HUDEP-2 (cell line): ENCODE measurements around the gene TMEM117.
A peak's percentile ranks its signal among the peaks of the same experiment; 100 is the strongest.
"Not testable (repeated sequence)": the region's sequence is repeated elsewhere in the genome, so short reads cannot be mapped to it uniquely, and the experiment has no call there.

Source experiments
- DNase-seq, 76 experiments: peaks; one replicate each; lab custom pipeline; 2025; ENCODE audit not compliant: unreplicated experiment in 76 of 76; lab: John Stamatoyannopoulos, UW

Gene TMEM117

GRCh38 chr12:44358636-44359035, 522.8 kb downstream of the TMEM117 start:
- DNase-seq: no peak

DNA sequence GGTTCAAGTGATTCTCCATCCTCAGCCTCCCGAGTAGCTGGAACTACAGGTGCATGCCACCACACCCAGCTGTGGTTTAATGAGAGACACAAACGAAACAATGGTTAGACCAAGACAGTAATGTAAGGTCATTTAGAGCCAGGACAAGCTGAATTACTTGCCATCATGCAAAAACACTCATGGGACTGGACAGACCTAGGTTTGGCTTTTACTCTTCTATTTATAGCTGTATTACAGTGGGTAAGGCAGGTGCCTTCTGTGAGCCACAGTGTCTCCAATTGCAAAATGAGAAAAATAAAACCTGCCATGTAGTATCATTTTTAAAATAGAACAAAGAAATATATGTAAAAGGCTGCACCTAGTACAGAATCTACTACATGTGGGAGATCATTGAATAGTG, 527.1 kb downstream of the TMEM117 start:
- no peak for DNase-seq

GRCh38 chr12:44367136-44367535, 531.3 kb downstream of the TMEM117 start:
- no peak for DNase-seq

DNA sequence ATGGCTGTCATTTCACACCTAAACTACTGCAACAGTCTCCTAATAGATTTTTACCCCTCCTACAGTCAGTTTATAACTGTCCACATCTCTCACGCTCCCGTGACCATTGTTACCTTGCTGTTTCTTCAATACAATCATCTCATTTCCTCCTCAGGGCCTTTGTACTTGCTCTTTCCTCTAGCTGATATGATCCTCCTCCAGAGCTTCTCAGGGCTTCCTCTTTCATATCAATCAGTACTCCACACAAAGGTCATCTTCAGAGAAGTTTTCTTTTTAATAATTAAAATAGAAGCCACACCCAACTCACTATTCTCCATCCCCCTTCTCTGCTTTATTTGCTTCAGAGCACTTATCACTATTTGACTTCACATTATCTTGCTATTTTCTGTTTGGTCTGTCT, 532.0 kb downstream of the TMEM117 start:
- no peak for DNase-seq

DNA sequence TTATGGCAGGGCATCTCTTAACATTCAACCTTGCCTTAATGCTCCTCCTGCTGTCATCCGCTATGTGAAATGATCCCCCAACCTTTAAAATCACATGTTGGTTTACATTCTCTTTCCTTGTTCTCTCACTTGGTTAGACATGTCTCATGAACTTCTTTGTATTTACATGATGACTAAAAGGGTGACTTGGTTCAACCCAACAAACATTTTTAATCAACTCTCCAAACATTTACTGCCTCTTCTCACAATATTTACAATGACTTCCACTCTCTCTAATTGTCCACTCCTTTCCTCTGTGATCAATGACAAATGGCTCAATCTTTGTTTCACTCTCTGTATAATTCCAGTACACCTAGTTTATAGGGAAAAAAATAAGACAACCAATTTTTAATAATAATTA, 534.1 kb downstream of the TMEM117 start:
- DNase-seq: no peak

- no peak for DNase-seq
Measured at GRCh38 chr12:44370982-44371381, 535.1 kb downstream of the TMEM117 start.

DNA sequence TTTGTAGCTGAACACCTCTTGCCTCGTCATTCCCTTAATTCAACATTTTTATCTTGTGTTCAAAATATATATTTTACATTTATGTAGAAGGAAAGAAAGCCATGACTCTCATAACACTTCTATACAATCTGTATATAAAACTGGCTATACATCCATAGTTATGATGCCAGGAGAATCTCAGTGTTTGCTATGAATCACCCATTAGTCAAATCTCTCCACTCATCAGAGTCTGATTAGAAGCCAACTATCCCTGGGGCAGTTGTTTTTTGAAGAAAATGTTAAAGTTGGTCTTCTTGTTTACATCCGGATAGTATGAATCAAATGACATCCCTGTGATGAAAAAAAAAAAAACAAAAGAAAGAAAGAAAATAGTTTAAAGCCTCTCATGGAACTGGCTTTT, 536.4 kb downstream of the TMEM117 start:
- DNase-seq: no peak

DNA sequence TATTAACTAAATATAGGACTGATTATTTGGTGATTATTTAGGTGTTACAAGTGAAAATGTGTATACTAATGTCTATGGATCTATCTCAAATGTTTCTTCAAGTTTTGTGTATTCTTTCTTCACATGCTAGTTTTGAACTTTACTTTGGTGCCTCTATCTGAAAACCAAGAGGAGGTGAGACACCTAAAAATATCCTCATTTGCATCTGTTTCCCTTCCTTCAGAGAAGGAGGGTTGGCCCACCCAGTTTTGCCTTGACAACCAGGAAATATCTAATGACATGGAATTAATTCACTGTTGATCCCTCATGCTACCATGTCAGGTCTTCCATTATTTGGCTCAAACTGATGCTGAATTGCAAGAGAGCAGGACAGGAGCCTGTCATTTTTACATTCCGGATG, 539.8 kb downstream of the TMEM117 start:
- DNase-seq: no peak

DNA sequence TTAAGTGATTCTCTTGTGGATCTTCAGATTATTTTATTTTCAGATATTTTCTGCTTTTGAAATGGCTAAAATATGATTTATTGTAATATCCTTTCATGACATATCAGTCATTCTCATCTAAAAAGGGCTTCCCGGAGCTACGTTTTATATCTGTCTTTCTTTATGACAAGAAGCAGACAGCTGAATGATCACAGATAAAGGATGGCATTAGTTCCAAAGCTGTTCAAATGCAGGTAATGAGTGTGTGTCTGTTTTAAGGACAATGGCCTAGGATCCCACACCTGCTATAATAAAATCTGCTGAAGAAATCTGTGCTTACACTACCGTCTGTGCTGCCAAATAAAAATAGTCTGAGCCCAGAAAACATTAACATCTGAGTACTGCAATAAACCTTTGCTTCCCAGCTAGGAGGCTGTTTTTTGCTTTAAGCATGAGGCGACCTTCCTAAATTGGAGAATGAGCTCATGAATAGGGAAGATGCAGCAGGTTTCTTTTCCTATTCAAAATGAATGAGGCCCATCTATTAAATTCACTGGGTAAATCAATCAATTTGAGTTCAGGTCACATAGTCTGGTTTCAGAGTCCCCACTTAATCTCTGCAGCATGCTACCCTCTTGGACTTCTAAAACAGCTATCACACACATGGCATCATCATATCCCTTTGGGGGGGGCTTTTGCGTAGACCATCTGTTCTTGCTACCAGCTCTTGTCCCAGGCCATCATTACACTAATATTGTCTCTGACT, 541.7 kb downstream of the TMEM117 start:
- DNase-seq: no peak

- DNase-seq: not testable (repeated sequence)
Measured at GRCh38 chr12:44379113-44379512, 543.2 kb downstream of the TMEM117 start.

GRCh38 chr12:44379831-44380230, 544.0 kb downstream of the TMEM117 start:
- no peak for DNase-seq

GRCh38 chr12:44380861-44381260, 545.0 kb downstream of the TMEM117 start:
- no peak for DNase-seq

- no peak for DNase-seq
Measured at GRCh38 chr12:44381341-44381740, 545.5 kb downstream of the TMEM117 start.

DNA sequence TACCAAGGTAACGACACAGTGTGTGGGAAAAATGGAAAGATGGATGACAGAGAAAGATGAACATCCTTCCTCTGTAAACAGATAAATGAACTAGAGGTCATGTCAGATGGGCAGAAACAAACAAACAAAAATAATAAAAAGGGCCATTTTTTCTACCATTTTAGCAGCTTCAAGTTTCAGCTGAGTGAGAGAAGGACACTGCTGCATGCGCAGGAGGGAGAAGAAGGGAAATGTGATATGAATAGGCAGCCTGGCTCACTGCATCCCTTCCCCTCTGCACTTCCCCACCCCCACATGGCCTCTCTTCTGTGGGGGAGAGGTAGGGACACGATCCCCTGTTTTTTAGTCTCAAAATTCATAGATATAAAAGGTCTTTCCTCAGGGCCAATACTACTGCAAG, 548.3 kb downstream of the TMEM117 start:
- DNase-seq: no peak

DNA sequence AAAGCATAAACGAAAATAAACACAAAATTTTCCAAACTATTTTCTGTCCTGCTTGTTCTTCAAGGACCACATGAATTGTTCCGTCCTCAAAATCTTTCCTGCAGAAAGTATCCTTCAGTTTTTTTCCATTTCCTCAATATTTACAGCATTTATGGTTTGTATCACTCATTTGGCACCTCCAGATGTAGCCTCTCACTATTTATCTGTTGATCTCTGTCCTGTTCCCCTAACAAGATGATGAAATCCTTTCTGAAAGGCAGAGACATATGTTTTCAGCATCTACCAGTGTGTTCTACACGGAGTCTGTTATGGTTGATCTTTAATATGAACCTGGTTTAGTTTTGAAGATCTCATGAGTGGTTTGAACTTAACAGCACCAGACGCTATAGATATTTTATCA, 550.1 kb downstream of the TMEM117 start:
- DNase-seq: no peak

DNA sequence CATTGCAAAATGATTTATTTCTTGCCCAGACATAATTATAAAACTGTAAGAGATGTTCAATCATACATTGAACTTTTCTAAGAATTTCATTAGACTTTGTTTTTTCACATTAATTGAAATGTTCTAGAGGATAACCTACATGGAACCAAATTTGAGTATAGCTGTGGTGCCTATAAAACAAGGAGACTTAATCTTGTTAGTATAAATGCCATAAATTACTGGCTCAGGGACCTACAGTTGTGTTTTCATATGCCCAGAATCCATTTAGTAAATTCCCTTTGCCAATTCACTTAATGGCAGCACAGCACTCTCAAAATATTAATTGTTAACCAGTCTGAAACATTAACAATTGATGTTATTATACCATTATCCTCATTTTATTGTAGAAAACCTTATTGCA, 551.7 kb downstream of the TMEM117 start:
- no peak for DNase-seq

GRCh38 chr12:44389038-44389437, 553.2 kb downstream of the TMEM117 start:
- no peak for DNase-seq

- DNase-seq: peak in 1 of 76 experiments; percentile 13
Measured at GRCh38 chr12:44389896-44390295, 554.0 kb downstream of the TMEM117 start.

DNA sequence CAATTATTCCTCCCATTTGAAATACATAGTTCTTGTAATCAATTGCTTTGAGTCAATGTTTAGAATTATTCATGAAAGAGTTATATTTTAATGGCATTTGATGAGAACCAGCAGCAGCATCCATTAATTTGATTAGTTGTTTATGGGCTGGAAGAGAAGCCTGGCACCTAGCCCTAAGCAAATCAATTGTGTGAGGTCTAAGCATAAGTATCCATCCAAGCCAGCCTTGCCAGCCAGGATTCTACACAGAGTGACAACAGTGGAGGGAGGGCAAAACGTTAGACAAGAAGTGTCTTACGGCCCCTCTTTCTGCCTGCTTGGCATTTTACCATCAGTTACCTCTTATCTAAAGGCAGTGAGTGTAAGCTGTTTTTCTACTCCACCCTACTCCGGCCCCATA, 561.8 kb downstream of the TMEM117 start:
- peak in 4 of 76 experiments; percentile 5 to 30 (median 6) for DNase-seq

DNA sequence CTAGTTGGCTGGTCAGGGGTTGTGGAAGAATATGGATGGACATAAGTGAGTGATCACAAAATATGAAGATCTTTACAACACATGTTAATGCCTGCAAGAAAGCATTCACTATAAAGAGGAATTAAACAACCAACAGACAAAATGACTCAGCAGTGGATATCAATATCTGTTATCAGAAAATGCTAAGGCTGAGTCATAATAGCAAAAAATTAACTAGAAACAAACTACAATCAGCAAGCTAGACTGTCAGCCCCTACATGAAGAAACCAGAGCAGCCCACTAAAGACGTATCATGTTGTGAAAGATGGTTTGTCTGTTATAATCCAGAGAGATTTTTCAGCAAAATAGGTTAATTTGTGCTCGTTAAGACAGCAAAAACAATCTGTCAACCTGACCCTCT, 567.3 kb downstream of the TMEM117 start:
- peak in 8 of 76 experiments; percentile 4 to 45 (median 20) for DNase-seq

GRCh38 chr12:44405297-44405696, 569.4 kb downstream of the TMEM117 start:
- DNase-seq: no peak

DNA sequence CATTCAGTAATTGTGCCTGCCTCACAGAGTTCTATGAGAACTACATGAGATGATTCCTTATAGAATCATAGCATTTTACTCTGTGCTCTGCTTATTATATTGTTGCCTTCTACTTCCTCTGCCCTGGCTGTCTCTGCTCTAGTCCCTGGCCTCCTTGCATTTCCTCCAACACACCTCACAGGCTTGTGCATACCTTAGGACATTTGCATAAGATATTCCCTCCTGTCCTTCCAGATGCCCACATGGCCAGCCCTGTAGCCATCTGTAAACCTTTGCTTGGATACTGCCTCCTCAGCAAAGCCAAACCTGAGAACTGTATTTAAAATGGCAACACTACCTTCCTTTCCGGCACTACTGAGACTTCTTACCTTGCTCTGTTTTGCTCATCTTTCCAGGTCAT, 586.7 kb downstream of the TMEM117 start:
- DNase-seq: no peak

GRCh38 chr12:44428825-44429224, 592.9 kb downstream of the TMEM117 start:
- no peak for DNase-seq
